ENCODE data around the gene ZNF585A. TPM values are rescaled to one million over a fixed set of nuclear protein-coding genes. Genes with fewer than 3 reads are reported as not detected.
"Not testable (repeated sequence)": the region's sequence is repeated elsewhere in the genome, so short reads cannot be mapped to it uniquely, and the experiment has no call there.

ZNF585A gene
- total RNA-seq, result 10 to 100 TPM in 2 of 3 donors, 1 to 10 TPM in 1; 8.0 to 12.1 (median 10.2) TPM

- ATAC-seq (peak; percentile 100), DNase-seq (peak; percentile 85)
- Mint-ChIP-seq H3K36me3 (ENCODE audit: insufficient read depth) (peaks cover 31% of the 10 kb centered on the region), H3K9me3 (peaks cover 31% of the 10 kb centered on the region), H3K4me3 (peak within 1 kb of the TSS; percentile 45), H3K4me1 (ENCODE audit: low read depth) (no peaks in the 10 kb centered on the region), H3K27me3 (ENCODE audit: low read depth) (no peaks in the 10 kb centered on the region)
These were observed at the start of gene ZNF585A for GRCh38 chr19:37172368-37173366. TSS of gene ZNF585A (minus strand) at chr19:37172695. CDS start at chr19:37169910, 2,785 bp downstream.

- Mint-ChIP-seq H3K36me3 (ENCODE audit: insufficient read depth) (peaks cover 44% of the 10 kb centered on the region), H3K4me1 (ENCODE audit: low read depth) (peaks cover 27% of the 10 kb centered on the region), H3K27me3 (ENCODE audit: low read depth) (no peaks in the 10 kb centered on the region), H3K9me3 (peaks cover 8% of the 10 kb centered on the region), H3K4me3 (no peak overlapping the region)
- ATAC-seq, result no peak
- DNase-seq, result no peak
These were observed 48.6 kb upstream of the ZNF585A start for GRCh38 chr19:37221136-37221535.

GRCh38 chr19:37220383-37220782 lies 47.9 kb upstream of the ZNF585A start:
- H3K9me3 Mint-ChIP-seq, result peaks cover 8% of the 10 kb centered on the region
- no peak for ATAC-seq
- peaks cover 39% of the 10 kb centered on the region for H3K36me3 Mint-ChIP-seq (ENCODE audit: insufficient read depth)
- no peak overlapping the region for H3K4me3 Mint-ChIP-seq
- H3K27me3 Mint-ChIP-seq (ENCODE audit: low read depth), result no peaks in the 10 kb centered on the region
- H3K4me1 Mint-ChIP-seq (ENCODE audit: low read depth), result peaks cover 27% of the 10 kb centered on the region
- no peak for DNase-seq

- Mint-ChIP-seq H3K4me3 (peak overlapping the region; percentile 94), H3K9me3 (peaks cover 8% of the 10 kb centered on the region), H3K27me3 (ENCODE audit: low read depth) (no peaks in the 10 kb centered on the region), H3K36me3 (ENCODE audit: insufficient read depth) (peaks cover 35% of the 10 kb centered on the region), H3K4me1 (ENCODE audit: low read depth) (peaks cover 27% of the 10 kb centered on the region)
- DNase-seq (no peak), ATAC-seq (peak in 1 of 2 donors; percentile 6)
These were observed 46.1 kb upstream of the ZNF585A start for GRCh38 chr19:37218592-37218935.

- peaks cover 27% of the 10 kb centered on the region for H3K4me1 Mint-ChIP-seq (ENCODE audit: low read depth)
- peaks cover 32% of the 10 kb centered on the region for H3K36me3 Mint-ChIP-seq (ENCODE audit: insufficient read depth)
- peaks cover 5% of the 10 kb centered on the region for H3K9me3 Mint-ChIP-seq
- peak; percentile 92 to 94 for ATAC-seq
- peak; percentile 71 for DNase-seq
- no peaks in the 10 kb centered on the region for H3K27me3 Mint-ChIP-seq (ENCODE audit: low read depth)
- H3K4me3 Mint-ChIP-seq, result peak within 1 kb of the TSS; percentile 94
These were observed 45.5 kb upstream of the ZNF585A start, which contains the start of gene ZNF383 for GRCh38 chr19:37217775-37218591. TSS of gene ZNF383 (plus strand) at chr19:37218214. CDS start at chr19:37230454, 12,240 bp downstream.

- Mint-ChIP-seq H3K4me3 (peak overlapping the region; percentile 94), H3K27me3 (ENCODE audit: low read depth) (no peaks in the 10 kb centered on the region), H3K4me1 (ENCODE audit: low read depth) (peaks cover 27% of the 10 kb centered on the region), H3K9me3 (no peaks in the 10 kb centered on the region), H3K36me3 (ENCODE audit: insufficient read depth) (peaks cover 27% of the 10 kb centered on the region)
- no peak for ATAC-seq
- no peak for DNase-seq
These were observed 44.9 kb upstream of the ZNF585A start for GRCh38 chr19:37217480-37217774.

GRCh38 chr19:37197768-37198167 lies 25.3 kb upstream of the ZNF585A start:
- peaks cover 19% of the 10 kb centered on the region for H3K9me3 Mint-ChIP-seq
- H3K36me3 Mint-ChIP-seq (ENCODE audit: insufficient read depth), result peaks cover 53% of the 10 kb centered on the region
- no peak for ATAC-seq

GRCh38 chr19:37197115-37197514 lies 24.6 kb upstream of the ZNF585A start:
- H3K4me1 Mint-ChIP-seq (ENCODE audit: low read depth); H3K27me3 Mint-ChIP-seq (ENCODE audit: low read depth); DNase-seq; H3K4me3 Mint-ChIP-seq; ATAC-seq: not testable (repeated sequence)
- Mint-ChIP-seq H3K36me3 (ENCODE audit: insufficient read depth) (peaks cover 49% of the 10 kb centered on the region), H3K9me3 (peaks cover 20% of the 10 kb centered on the region)

More at GRCh38 chr19:37197768-37198167, 25.3 kb upstream of the ZNF585A start:
- no peak overlapping the region for H3K4me3 Mint-ChIP-seq
- DNase-seq, result no peak
- H3K4me1 Mint-ChIP-seq (ENCODE audit: low read depth), result no peaks in the 10 kb centered on the region
- no peaks in the 10 kb centered on the region for H3K27me3 Mint-ChIP-seq (ENCODE audit: low read depth)

GRCh38 chr19:37195248-37195647 lies 22.8 kb upstream of the ZNF585A start:
- not testable (repeated sequence) for H3K4me3 Mint-ChIP-seq; H3K4me1 Mint-ChIP-seq (ENCODE audit: low read depth); DNase-seq; ATAC-seq; H3K27me3 Mint-ChIP-seq (ENCODE audit: low read depth)
- peaks cover 24% of the 10 kb centered on the region for H3K9me3 Mint-ChIP-seq
- peaks cover 54% of the 10 kb centered on the region for H3K36me3 Mint-ChIP-seq (ENCODE audit: insufficient read depth)

- H3K4me1 Mint-ChIP-seq (ENCODE audit: low read depth); ATAC-seq; H3K27me3 Mint-ChIP-seq (ENCODE audit: low read depth); H3K4me3 Mint-ChIP-seq; DNase-seq: not testable (repeated sequence)
- Mint-ChIP-seq H3K36me3 (ENCODE audit: insufficient read depth) (peaks cover 56% of the 10 kb centered on the region), H3K9me3 (peaks cover 52% of the 10 kb centered on the region)
These were observed 13.6 kb upstream of the ZNF585A start for GRCh38 chr19:37186071-37186470.

- peaks cover 63% of the 10 kb centered on the region for H3K36me3 Mint-ChIP-seq (ENCODE audit: insufficient read depth)
- DNase-seq (no peak), ATAC-seq (no peak)
- H3K4me3 Mint-ChIP-seq, result no peak overlapping the region
- peaks cover 45% of the 10 kb centered on the region for H3K9me3 Mint-ChIP-seq
- H3K27me3 Mint-ChIP-seq (ENCODE audit: low read depth), result no peaks in the 10 kb centered on the region
- H3K4me1 Mint-ChIP-seq (ENCODE audit: low read depth), result no peaks in the 10 kb centered on the region
These were observed 6.9 kb downstream of the ZNF585A start for GRCh38 chr19:37165635-37166034.

- Mint-ChIP-seq H3K4me3 (no peak overlapping the region), H3K4me1 (ENCODE audit: low read depth) (no peaks in the 10 kb centered on the region), H3K27me3 (ENCODE audit: low read depth) (no peaks in the 10 kb centered on the region), H3K9me3 (peaks cover 51% of the 10 kb centered on the region), H3K36me3 (ENCODE audit: insufficient read depth) (peaks cover 75% of the 10 kb centered on the region)
- DNase-seq, result no peak
- no peak for ATAC-seq
These were observed 12.3 kb downstream of the ZNF585A start for GRCh38 chr19:37160153-37160552.

GRCh38 chr19:37148214-37148613 lies 24.3 kb downstream of the ZNF585A start:
- Mint-ChIP-seq H3K36me3 (ENCODE audit: insufficient read depth) (peaks cover 49% of the 10 kb centered on the region), H3K27me3 (ENCODE audit: low read depth) (no peaks in the 10 kb centered on the region), H3K9me3 (peaks cover 52% of the 10 kb centered on the region), H3K4me1 (ENCODE audit: low read depth) (no peaks in the 10 kb centered on the region), H3K4me3 (no peak overlapping the region)
- no peak for ATAC-seq
- DNase-seq, result no peak

GRCh38 chr19:37136111-37136510 lies 36.4 kb downstream of the ZNF585A start:
- Mint-ChIP-seq H3K4me3 (no peak overlapping the region), H3K4me1 (ENCODE audit: low read depth) (no peaks in the 10 kb centered on the region), H3K36me3 (ENCODE audit: insufficient read depth) (peaks cover 18% of the 10 kb centered on the region), H3K9me3 (peaks cover 59% of the 10 kb centered on the region), H3K27me3 (ENCODE audit: low read depth) (no peaks in the 10 kb centered on the region)
- ATAC-seq (no peak), DNase-seq (no peak)

Measured in activated T-cell treated with anti-CD3 and anti-CD28 coated beads, Interleukin-2, amount 50 U/mL, for 4 hours (primary cell).